DOHH2 (cell line): Measurements from ENCODE around the gene MYLK3.

ENCODE experiments used
- CTCF ChIP-seq: fragments of 200-600 bp; sonication (generic); IDR thresholded peaks from one replicate; pipeline ENCODE4 v1.5.1; 2014; ENCODE audit warnings: antibody characterized with exemption, mild to moderate bottlenecking, low read depth, low read length; ENCODE audit not compliant: poor library complexity, severe bottlenecking
- EZH2phosphoT487 ChIP-seq: fragments of 200-600 bp; sonication (generic); IDR thresholded peaks from 2 replicates; pipeline ENCODE4 v1.6.1; 2017; ENCODE audit warnings: borderline replicate concordance, mild to moderate bottlenecking, antibody characterized with exemption, low read length, moderate library complexity, mixed read lengths

GRCh38 chr16:46700048-46700447 is 48.1 kb downstream of the MYLK3 start:
- TF ChIP-seq CTCF (no peak), EZH2phosphoT487 (no peak)
